Right cardiac atrium (tissue), 5 donors: ENCODE data around the gene SYT1. TPM values are rescaled to one million over a fixed set of nuclear protein-coding genes. Genes with fewer than 3 reads are reported as not detected.
"Not testable (repeated sequence)": the region's sequence is repeated elsewhere in the genome, so short reads cannot be mapped to it uniquely, and the experiment has no call there.

ENCODE experiments used
- ATAC-seq, 2 donors: fragments of 200-7000 bp; cut with Tn5 transposase; one replicate each; pipeline versions ENCODE4 v1.8.0 to v1.9.1; 2020; ENCODE audit warnings: moderate library complexity in 2 of 2, mild to moderate bottlenecking in 1 of 2
- DNase-seq, 3 donors: peaks; one replicate each; pipeline ENCODE4 v3.0.0-alpha.2; 2020
- H3K27ac ChIP-seq: one replicate; pipeline ENCODE4 v1.5.1; 2013; ENCODE audit warnings: mild to moderate bottlenecking, low read length, control low read depth, moderate library complexity
- H3K27me3 ChIP-seq: one replicate; pipeline ENCODE4 v1.6.1; 2013; ENCODE audit not compliant: control insufficient read depth, insufficient read depth
- H3K4me1 ChIP-seq: one replicate; pipeline ENCODE4 v1.6.1; 2013; ENCODE audit warnings: low read length; ENCODE audit not compliant: control insufficient read depth, insufficient read depth
- H3K4me3 ChIP-seq: one replicate; pipeline ENCODE4 v1.5.1; 2013; ENCODE audit warnings: low read length, control low read depth
- H3K9me3 ChIP-seq: one replicate; pipeline ENCODE4 v1.6.1; 2013; ENCODE audit warnings: low read length; ENCODE audit not compliant: control insufficient read depth
- WGBS: extraction: QIAGEN DNeasy Blood & Tissue Kit; methylation state at CpG from one replicate; pipeline ENCODE4 v1.1.7; 2013; 5-methylcytosine and 5-hydroxymethylcytosine counted together
- intact Hi-C, 4 donors: fragments of 100-400 bp; cut with DNase I; formaldehyde crosslinking; loops; one replicate each; pipeline versions ENCODE4 v1.11.0 to v1.14.0; 2022 to 2023
- polyA plus RNA-seq: library from polyadenylated mRNA; stranded (reverse); fragments of 200-250 nt; gene quantifications from one replicate; pipeline ENCODE4 v1.2.3, GENCODE V29; 2013
- total RNA-seq, 4 donors: library from RNA; stranded (reverse); fragmentation: NEBNext Ultra II Directional; extraction: Animal tissue kit (Norgen Biotek cat#: 25700); gene quantifications; one replicate each; pipeline ENCODE4 v1.2.1, GENCODE V29; 2021
- donor health status: healthy with polysubstance abuse.
- donor health status: DM: no; HTN: yes; CAD: no.
- donor health status: DM: no; HTN: no; CAD: no.
- donor health status: DM: no; HTN: yes; CAD: no; lungs with severe emphysema.
- donor health status: DM: yes; HTN: yes; CAD: no.

Gene SYT1
- total and polyA plus RNA-seq, 5 donors: 0.20 to 0.53 (median 0.27) TPM; not detected in 1

- H3K27me3 ChIP-seq: no peaks in the 10 kb centered on the region
- ATAC-seq: no peak
- 57% methylated on average over 3 of the region's 3 CpGs for WGBS
- H3K9me3 ChIP-seq: no peaks in the 10 kb centered on the region
- no peak overlapping the region for H3K4me3 ChIP-seq
- no peak overlapping the region for H3K27ac ChIP-seq
- no peak for DNase-seq
- no peaks in the 10 kb centered on the region for H3K4me1 ChIP-seq
- intact Hi-C loops: no loop called here
Observed at GRCh38 chr12:79183926-79184325, 319.4 kb downstream of the SYT1 start.

GRCh38 chr12:79186506-79186905, 321.9 kb downstream of the SYT1 start:
- Histone ChIP-seq H3K9me3 (no peaks in the 10 kb centered on the region), H3K4me3 (no peak overlapping the region), H3K27ac (no peak overlapping the region), H3K27me3 (no peaks in the 10 kb centered on the region), H3K4me1 (no peaks in the 10 kb centered on the region)
- WGBS: 54% methylated on average over 2 of the region's 2 CpGs
- ATAC-seq: no peak
- intact Hi-C loops: no loop called here
- no peak for DNase-seq

GRCh38 chr12:79187032-79187431, 322.5 kb downstream of the SYT1 start:
- intact Hi-C loops: no loop called here
- Histone ChIP-seq H3K4me3 (peak overlapping the region; percentile 26), H3K4me1 (no peaks in the 10 kb centered on the region), H3K27me3 (no peaks in the 10 kb centered on the region), H3K27ac (no peak overlapping the region), H3K9me3 (no peaks in the 10 kb centered on the region)
- ATAC-seq: no peak
- whole genome bisulfite sequencing: 32% methylated on average over 4 of the region's 4 CpGs
- no peak for DNase-seq

GRCh38 chr12:79191391-79191790, 326.8 kb downstream of the SYT1 start:
- H3K9me3 ChIP-seq: no peaks in the 10 kb centered on the region
- intact Hi-C loops: no loop called here
- H3K27ac ChIP-seq: no peak overlapping the region
- ATAC-seq: no peak
- no peaks in the 10 kb centered on the region for H3K27me3 ChIP-seq
- no peaks in the 10 kb centered on the region for H3K4me1 ChIP-seq
- H3K4me3 ChIP-seq: no peak overlapping the region
- DNase-seq: no peak

DNA sequence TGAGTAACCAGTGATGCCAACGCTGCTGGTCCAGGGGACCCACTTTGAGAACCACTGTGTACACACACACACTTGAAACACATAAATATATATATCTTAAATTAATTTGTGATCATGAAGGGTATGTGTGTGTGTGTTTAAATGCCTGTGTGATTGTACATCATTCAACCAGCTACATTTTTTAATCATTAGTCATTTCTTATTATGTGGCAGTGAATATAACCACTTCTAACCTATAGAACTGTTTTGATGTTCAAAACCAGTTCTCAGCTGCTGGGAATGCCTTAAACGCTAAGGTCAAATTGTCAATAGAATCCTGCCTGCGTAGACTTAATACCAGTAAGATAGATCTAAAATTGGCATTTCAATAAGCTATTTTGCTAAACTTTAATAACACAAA, 330.0 kb downstream of the SYT1 start:
- no peak for ATAC-seq
- Histone ChIP-seq H3K27ac (no peak overlapping the region), H3K4me1 (no peaks in the 10 kb centered on the region), H3K9me3 (no peaks in the 10 kb centered on the region), H3K4me3 (no peak overlapping the region), H3K27me3 (no peaks in the 10 kb centered on the region)
- no peak for DNase-seq
- intact Hi-C loops: no loop called here
- 61% methylated on average over 3 of the region's 3 CpGs for WGBS

- Histone ChIP-seq H3K9me3 (no peaks in the 10 kb centered on the region), H3K4me1 (no peaks in the 10 kb centered on the region), H3K27me3 (no peaks in the 10 kb centered on the region), H3K27ac (no peak overlapping the region), H3K4me3 (no peak overlapping the region)
- DNase-seq (no peak), ATAC-seq (no peak)
- 41% methylated on average over 1 of the region's 1 CpG for WGBS
- intact Hi-C loops: no loop called here
Observed at GRCh38 chr12:79199166-79199565, 334.6 kb downstream of the SYT1 start.

DNA sequence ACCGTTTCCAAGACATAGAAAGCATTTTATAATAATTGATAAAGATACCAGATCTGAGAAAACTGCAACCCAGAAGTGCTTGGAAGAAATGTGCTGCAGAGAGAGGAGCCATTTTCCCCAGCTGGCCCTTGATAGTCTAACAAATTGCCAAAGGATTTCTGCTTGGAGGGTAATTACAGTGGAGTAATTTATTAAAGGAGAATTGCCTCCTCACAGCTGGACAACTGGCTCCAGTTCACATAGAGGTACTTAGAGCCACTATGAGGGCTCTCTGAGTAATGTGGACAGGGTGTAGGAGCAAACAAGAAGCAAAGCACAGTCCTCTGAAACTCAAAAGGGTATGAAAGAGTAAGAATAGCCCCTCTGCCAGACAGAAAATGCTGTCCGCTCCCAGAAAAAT, 335.6 kb downstream of the SYT1 start:
- Histone ChIP-seq H3K9me3 (no peaks in the 10 kb centered on the region), H3K27me3 (no peaks in the 10 kb centered on the region), H3K4me1 (no peaks in the 10 kb centered on the region), H3K4me3 (no peak overlapping the region), H3K27ac (no peak overlapping the region)
- WGBS: 87% methylated on average over 2 of the region's 2 CpGs
- DNase-seq (no peak), ATAC-seq (no peak)
- intact Hi-C loops: no loop called here

GRCh38 chr12:79203058-79203647, 338.6 kb downstream of the SYT1 start:
- H3K27ac ChIP-seq: no peak overlapping the region
- H3K9me3 ChIP-seq: no peaks in the 10 kb centered on the region
- H3K4me3 ChIP-seq: no peak overlapping the region
- H3K27me3 ChIP-seq: no peaks in the 10 kb centered on the region
- WGBS: 72% methylated on average over 9 of the region's 9 CpGs
- intact Hi-C loops: no loop called here
- ATAC-seq (no peak), DNase-seq (no peak)
- H3K4me1 ChIP-seq: no peaks in the 10 kb centered on the region

GRCh38 chr12:79206871-79207270, 342.3 kb downstream of the SYT1 start:
- ATAC-seq: no peak
- Histone ChIP-seq H3K27ac (no peak overlapping the region), H3K9me3 (no peaks in the 10 kb centered on the region), H3K4me1 (no peaks in the 10 kb centered on the region), H3K4me3 (no peak overlapping the region), H3K27me3 (no peaks in the 10 kb centered on the region)
- no peak for DNase-seq
- 94% methylated on average over 1 of the region's 1 CpG for WGBS
- intact Hi-C loops: no loop called here

DNA sequence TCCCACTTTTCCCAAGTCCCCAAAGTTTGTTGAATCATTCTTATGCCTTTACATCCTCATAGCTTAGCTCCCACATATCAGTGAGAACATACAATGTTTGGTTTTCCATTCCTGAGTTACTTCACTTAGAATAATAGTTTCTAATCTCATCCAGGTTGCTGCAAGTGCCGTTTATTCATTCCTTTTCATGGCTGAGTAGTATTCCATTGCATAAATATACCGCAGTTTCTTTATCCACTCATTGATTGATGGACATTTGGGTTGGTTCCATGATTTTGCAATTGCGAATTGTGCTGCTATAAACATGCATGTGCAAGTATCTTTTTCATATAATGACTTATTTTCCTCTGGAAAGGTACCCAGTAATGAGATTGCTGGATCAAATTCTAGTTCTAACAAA, 345.8 kb downstream of the SYT1 start:
- not testable (repeated sequence) for H3K9me3 ChIP-seq, ATAC-seq
- 95% methylated on average over 3 of the region's 3 CpGs for WGBS

GRCh38 chr12:79217306-79217705, 352.7 kb downstream of the SYT1 start:
- Histone ChIP-seq H3K4me3 (no peak overlapping the region), H3K27ac (no peak overlapping the region), H3K4me1 (no peaks in the 10 kb centered on the region), H3K27me3 (no peaks in the 10 kb centered on the region), H3K9me3 (no peaks in the 10 kb centered on the region)
- intact Hi-C loops: no loop called here
- 72% methylated on average over 6 of the region's 6 CpGs for WGBS
- ATAC-seq (no peak), DNase-seq (no peak)

More for the DNA sequence above, 345.8 kb downstream of the SYT1 start:
- H3K27me3 ChIP-seq, H3K4me3 ChIP-seq, H3K4me1 ChIP-seq, DNase-seq, H3K27ac ChIP-seq, intact Hi-C loops: not testable (repeated sequence)

GRCh38 chr12:79223210-79223609, 358.6 kb downstream of the SYT1 start:
- Histone ChIP-seq H3K4me3 (no peak overlapping the region), H3K9me3 (no peaks in the 10 kb centered on the region), H3K4me1 (no peaks in the 10 kb centered on the region), H3K27me3 (no peaks in the 10 kb centered on the region), H3K27ac (no peak overlapping the region)
- DNase-seq (no peak), ATAC-seq (no peak)
- 83% methylated on average over 1 of the region's 1 CpG for WGBS
- intact Hi-C loops: no loop called here
